NCI-H2029 treated with DMSO at 0.1 percent for 48 hours (cell line): ENCODE data around the gene TTLL9.

Experiments
- DNase-seq: peaks from one replicate; lab custom pipeline; 2025; lab: John Stamatoyannopoulos, UW

Gene TTLL9

DNA sequence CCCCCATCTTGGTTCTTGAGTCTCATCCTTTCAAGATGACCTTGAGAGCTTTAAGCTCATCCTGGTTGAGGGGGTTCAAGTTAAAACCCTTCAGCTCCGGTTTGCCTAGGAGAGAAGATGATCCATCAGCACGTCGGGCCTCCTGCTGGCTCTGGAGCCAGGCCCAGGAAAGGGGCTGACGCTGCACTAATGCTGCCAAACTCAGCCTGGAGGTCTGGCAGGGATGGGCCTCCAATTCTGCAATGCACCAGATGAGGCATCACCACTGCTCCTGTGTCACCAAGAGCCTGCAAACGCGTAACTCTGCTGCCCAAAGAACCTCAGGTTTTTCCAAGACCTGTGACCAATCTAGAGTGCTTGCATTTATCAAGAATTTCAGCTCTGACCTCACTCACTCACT is 75.4 kb downstream of the TTLL9 start:
- no peak for DNase-seq

DNA sequence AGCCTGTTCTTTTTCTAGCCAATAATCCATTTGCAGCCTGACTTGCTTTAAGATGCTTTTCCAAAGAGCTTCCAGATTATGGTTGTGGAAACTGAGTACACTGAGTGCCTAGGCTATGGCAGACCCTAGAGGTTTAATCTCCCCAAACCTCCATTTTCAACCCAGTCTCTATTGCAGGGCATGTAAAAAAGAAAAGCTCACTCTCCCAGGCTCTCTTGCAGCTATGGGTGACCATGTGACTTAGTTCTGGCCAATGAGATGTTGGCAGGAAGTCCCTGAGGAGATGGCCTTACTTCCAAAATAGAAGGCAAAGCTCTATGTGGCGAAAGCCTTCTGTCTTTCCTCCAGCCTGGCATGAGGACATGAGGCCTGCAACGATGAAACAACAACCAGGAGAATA is 77.6 kb downstream of the TTLL9 start:
- no peak for DNase-seq

DNA sequence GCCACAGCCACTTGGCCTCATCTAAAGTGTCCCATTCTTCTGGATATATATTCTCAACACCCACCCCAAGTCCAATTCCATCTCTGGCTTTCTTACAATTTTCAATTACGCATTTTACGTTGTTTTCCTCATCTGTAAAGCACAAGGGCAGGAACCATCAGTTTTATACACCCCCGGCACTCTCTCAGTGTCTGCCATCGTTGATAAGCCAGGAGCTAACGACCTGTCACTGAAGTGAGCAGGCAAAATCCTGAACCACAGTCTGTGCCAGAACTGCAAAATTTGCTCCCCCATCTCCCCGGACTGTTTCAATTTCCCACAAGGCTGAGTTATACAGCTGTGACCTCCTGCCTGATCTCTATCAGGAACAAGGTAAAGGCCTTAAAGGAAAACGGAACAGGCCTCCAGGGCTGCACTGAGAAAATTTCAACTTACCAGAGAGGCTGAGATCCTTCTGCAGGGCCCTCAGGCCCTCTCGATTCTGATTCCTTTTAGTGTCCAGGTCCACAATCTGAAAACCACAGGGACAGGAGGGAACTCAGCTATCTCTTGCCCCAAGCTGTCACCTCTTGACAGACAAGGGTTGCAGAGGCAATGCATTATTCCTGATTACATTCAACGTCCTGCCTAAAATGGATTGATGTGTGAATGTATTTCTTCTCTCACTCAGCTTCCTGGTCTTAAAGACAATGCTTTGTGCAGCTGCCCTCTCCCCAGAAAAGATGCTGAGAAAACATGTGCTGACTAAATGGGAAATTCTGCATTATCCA is 79.6 kb downstream of the TTLL9 start:
- DNase-seq: no peak

DNA sequence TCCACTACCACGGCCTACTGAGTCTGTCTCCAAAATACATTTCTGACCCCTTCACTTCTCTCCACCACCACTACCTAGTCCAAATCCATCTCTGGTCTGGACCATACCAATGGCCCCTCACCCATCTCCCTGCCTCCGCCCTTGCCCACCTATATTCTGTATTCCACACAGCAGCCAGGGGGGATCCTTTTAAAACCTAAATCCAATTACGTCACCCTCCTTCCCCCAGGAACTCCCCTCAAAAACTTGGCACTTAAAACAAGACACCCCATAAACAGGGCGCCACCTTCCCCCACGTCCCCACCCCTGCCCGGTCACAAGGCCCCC is 80.7 kb downstream of the TTLL9 start:
- DNase-seq: no peak

DNA sequence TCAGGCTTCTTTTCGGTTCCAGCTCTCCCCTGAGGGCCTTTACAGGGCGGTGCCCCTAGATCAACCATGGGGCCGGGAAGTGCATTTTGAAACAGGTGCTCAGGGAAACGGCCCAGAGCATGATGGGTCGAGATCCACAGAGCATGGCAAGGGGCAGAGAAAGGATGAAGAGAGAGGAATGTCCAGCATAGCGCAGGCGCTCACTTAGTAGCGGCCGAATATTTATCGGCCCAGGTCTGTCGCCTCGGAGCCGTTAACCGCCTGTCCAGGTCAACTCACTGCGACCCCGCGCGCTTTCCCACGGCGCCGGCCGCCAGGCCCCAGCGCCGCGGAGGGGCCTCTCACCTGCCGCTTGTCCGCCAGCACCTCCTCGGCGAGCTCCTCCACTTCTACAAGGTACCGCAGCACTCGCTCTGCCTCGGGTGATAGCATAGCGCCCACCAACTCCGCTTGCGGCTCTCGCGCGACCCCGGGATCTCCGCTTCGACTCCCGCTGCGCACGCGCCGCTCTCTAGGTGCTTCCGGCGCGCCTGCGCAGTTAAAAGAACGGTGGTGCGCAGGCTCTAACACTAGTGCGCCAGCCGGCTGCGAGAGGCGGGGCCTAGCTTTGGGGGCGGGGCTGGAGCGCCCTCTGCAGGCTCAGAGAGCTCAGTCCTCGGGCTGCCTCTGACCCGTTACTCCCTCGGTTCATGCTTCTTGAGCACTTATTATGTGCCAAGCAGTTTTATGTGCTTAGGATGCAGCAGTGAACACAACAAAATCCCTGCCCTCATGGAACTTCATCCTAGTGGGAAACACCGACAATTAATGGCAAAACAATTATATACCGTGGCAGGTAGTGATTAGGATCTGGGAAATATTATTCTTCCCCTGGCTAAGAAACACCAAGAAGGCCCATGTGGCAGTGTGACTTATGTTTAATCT is 81.4 kb downstream of the TTLL9 start, which contains the start of gene PDRG1:
TSS of gene PDRG1 (minus strand) at position 517 of the 924 bp plus-strand sequence. CDS start at position 432, 85 bp downstream.
- DNase-seq: peak; percentile 92

DNA sequence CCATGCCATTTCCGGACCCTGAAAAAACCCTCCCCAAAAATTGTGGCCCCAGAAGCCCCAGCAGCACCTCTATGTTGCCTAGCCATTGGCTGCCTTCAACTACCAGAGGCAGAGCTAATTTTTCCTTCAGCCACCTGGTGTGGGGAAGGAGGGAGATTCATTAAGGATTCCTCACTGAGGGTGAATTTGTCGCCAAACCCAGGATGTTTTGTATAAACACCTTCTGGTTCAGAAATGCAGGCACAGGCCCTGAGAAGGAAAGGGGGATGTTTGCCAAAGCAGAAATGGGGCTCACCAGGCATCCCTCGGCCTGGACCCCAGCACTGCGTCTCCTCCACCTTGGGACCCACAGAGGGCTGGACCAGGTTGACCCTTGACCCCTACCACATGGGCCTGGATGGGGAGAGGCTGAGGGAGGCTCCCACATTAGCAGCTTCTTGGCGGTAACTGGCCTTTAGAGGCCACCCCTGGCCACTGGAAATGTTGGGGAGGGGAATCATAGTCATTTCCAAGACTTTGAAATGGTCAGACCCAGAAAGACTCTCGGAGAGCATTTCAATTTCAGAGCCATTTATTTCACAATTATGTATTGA is 83.2 kb downstream of the TTLL9 start:
- no peak for DNase-seq

DNA sequence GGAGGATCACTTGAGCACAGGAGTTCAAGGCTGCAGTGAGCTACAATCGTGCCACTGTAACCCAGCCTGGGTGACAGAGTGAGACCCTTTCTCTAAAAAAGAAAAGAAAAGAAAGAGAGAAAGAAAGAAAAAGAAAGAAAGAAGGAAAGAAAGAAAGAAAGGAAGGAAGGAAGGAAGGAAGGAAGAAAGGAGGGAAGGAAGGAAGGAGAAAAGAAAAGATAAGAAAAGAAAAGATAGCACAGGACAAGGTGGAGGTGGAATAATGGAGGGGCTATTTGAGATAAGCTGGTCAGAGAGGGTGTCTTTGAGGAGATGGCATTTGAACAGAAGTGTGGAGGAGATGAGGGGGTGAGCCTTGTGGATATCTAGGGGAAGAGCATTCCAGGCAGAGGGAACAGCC is 84.1 kb downstream of the TTLL9 start:
- no peak for DNase-seq

DNA sequence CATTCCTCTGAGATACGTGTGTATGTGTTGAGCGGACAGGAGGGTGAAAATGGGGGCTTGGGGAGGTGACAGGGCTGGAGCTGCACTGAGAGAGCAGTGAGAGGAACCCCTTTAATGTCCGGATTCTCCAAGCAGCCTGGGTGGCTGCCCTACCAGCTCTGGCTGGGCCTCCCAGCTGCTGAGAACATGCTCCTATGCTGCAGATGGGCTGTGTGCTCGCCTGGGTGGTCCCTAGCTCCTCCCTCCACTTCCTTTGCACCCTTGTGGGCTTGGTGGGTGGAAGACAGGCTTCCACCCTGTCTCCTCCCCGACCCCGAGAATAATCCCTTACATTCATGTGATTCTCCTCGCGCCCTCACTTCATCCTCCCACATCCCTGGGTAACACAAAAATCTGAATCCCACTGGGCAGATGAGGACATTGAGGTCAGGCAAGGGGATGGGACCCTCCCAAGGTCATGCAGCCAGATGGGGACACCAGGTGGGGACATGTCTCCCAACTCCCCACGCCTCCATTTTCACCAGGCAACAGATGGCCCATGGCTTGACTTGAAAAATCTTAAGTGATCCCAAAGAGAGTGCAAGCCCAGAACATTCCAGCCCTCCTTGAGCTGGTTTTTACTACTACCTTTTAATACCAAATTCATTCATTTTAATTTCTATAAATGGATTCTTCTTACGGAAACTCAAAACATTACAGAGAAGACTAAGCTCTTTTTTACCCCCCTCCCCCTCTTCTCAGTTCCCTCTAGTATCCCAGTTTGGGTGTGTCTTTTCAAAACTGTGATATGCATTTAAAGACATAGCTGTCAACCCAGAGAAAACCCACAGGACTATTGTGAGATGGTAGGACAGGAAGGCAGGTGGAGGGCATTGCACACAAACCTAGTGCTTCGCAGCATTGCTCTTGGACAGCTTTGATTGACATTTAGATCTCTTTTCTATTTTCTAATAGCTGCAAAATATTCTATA is 86.4 kb downstream of the TTLL9 start:
- DNase-seq: no peak

DNA sequence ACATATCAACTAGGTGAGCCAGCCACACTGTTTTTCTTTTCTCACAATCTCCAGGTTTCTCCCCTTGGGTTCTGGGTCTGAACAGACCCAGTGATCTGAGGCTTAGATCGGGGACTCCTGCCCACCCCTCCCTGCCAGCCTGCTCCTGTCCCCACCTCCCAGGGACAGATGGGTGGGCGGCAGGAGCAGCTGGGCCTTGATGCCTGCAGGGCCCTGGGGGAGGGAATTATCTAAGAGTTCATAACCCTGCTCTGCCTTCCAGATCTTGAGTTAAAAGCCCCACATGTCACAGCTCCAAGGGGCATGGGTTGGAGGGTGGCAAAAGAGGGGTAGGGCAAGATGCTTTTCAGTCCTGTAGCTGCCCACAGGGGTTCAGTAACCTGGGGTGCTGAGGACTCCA is 92.3 kb downstream of the TTLL9 start:
- no peak for DNase-seq

DNA sequence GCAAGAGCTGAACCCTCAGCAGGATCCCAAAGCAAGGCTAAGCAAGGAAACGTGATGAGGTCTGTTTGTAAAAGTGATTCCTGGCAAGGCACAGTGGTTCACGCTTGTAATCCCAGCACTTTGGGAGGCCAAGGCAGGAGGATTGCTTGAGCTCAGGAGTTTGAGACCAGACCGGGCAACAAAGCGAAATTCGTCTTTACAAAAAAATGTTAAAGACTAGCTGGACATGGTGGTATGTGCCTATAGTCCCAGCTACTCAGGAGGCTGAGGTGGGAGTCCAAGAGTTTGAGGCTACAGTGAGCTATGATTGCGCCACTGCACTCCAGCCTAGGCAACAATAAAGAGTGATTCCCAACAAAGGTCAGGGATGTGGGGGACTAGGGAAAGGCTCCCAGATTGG is 93.5 kb downstream of the TTLL9 start:
- DNase-seq: no peak

DNA sequence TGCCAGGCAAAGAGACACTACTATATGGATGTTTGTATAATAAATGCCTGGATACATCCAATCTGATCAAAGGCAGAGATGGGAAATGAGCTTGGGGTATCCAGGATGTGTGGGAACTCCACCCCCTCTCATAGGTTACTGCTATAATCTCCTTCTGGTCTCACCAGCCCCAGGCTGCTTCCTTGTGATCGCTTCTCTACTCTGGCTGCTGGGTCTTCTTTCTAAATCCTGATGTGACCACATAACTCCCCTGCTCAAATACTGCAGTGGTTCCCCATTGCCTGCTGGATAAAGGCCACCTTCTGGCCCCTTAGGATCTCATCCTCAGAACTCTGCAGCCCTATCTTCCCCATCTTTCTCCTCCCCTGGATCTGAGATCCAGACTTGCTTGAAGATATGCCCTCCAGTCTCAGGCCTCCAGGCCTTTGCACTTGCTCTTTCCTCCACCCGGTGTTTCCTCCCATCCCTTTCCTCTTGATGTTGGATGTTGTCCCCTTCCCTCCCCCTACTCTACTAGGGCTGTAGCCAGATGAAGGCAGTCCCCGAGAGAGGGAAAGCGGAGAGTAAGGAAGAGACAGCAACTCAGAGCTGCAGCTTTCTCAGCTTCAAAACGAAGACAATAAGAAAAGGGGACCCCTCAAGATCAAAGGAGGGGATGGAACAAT is 96.7 kb downstream of the TTLL9 start:
- no peak for DNase-seq

DNA sequence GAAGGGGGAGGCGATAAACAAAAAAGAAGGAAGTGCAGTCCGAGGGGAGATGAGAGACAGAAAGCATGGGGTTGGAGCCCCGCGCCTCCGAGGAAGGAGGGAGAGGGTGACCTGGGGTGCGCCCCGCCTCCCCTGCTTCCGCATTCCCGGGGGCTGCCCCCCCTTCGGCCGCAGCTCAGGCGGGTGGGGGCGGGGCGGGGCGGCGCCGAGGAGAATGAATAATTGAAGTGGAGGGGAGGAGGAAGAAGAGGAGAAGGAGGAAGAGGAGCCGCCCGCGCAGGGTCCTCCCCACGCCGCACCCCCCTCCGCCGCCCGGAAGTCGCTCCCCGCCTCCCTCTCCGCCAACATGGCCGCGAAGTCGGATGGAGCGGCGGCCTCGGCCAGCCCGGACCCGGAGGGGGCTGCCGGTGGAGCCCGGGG is 97.4 kb downstream of the TTLL9 start, which contains the start of gene XKR7:
TSS of gene XKR7 (plus strand) at position 322 of the 420 bp plus-strand sequence. CDS start at position 347, 25 bp downstream.
- DNase-seq: peak; percentile 43

DNA sequence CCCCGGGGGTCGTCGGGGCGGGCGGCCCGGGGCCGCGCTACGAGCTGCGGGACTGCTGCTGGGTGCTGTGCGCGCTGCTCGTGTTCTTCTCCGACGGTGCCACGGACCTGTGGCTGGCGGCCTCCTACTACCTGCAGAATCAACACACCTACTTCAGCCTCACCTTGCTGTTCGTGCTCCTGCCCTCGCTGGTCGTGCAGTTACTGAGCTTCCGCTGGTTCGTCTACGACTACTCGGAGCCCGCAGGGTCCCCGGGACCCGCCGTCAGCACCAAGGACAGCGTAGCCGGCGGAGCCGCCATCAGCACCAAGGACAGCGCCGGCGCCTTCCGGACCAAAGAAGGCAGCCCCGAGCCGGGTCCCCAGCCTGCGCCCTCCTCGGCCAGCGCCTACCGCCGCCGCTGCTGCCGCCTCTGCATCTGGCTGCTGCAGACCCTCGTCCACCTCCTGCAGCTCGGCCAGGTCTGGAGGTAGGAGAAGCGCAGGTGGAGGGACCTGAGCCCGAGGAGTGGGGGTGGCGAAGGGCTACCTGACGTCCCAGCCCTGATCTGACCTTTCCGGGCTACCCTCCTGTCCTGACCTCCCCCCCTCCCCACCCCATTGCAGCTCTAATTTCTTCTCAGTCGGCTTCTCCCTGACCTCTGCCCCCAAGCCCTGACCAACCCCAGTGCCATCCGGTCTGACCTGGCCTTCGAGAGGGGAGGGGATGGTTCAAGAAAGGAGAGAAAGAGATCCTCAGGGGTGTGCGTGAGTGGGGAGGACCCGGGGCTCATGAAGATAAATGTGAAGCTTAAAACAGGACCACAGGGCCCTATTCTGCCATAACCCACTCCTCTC is 98.1 kb downstream of the TTLL9 start:
- no peak for DNase-seq

DNA sequence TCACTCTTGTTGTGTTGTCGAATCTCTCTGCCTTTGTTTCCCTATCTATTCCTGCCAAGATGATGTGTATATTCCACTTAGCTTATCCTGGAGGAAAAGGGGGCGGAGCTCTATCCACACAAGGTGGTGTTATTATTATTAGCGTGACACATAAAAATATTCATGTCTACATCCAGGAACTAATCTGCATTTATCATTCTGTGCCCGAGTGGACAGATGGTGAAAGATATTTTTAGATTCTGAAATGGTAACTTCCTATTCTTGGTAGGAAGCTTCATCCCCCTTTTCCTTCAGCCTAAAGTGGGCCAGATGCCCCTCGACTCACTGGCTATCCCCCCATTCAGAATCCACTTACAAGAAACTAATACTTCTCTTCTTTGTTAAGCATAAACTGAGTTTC is 99.6 kb downstream of the TTLL9 start:
- DNase-seq: no peak

DNA sequence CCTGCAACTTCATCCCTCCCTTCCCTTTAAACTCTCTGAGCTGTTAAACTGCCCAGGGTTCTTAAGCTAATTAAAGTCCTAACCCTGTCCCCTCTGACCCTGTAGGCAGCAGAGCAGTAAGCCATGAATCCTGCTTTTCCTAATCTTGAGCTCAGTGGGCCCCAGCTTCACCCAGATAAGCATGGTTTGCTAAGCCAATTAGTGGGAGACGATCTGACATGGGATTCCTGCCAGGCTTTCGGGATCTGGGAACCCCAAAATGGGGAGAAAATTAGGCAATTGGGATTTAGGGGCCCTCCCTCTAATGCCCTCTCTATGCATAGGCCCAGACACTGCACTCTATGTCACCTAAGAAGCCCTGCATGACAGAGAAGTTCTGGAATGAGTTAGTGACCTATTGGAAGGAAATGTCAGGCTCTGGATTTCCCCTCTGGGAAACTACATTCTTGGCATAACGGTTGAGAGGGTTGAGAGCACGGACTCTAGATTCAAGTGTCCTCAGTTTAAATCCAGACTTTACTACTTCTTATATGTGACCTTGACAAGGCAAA is 102.1 kb downstream of the TTLL9 start:
- no peak for DNase-seq

DNA sequence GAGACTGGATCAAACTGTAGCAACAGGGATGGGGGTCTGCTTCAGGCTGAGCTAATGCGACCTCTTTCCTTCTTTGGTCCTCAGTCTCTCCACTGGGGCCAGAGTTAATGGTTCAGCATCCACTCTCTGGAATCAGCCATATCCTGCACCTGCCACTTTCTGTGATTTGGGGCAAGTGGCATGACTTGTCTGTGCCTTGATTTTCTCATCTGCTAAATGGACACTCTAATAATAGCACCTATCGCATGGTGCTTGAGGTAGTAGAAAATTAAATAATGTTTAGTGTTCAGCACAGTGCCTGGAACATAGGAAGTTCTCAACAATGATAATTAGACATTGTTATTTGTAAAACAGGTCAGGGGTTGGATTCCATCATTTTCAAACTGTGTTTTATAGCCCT is 103.9 kb downstream of the TTLL9 start:
- no peak for DNase-seq

DNA sequence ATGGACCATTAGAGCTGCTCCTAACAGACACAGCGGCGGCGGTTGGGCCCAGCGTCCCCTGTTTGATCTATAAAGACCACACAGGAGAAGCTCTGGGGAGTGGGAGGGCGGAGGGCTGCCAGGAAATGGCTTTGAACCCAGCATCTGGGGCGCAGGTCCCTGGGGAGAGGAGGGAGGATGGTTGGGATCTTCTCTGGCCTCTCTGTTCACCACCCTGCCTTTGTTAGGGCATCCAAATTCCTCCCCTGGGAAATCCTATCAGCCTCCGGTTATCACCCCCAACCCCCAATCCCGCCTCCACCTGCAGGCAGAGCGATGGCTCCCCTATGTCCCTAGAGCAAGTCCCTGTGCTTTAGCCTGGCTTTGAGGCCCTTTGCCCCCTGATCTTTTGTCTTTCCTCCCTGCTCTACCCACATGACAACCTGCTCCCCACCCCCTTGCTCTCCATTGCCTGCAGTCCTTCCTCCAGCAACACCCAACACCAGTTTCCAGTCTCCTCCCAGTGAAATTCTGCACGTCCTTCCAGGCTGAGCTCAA is 104.6 kb downstream of the TTLL9 start:
- DNase-seq: no peak

DNA sequence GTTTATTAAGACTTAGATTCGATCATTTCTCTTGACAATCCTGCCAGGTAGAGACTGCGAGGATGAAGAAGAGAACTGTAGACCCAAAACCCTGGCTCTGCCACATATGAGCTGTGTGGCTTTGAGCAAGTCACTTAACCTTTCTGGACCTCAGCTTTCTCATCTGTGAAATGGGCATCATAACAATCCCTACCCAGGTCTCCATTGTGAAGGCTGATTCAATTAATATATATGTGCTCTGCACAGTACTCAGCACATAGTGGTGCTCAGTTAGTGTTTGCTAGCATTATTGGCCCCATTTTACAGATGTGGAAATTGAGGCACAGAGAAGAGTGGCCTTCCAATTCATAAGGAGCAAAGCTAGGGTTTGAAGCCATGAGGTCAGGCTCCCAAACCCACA is 105.4 kb downstream of the TTLL9 start:
- DNase-seq: no peak

DNA sequence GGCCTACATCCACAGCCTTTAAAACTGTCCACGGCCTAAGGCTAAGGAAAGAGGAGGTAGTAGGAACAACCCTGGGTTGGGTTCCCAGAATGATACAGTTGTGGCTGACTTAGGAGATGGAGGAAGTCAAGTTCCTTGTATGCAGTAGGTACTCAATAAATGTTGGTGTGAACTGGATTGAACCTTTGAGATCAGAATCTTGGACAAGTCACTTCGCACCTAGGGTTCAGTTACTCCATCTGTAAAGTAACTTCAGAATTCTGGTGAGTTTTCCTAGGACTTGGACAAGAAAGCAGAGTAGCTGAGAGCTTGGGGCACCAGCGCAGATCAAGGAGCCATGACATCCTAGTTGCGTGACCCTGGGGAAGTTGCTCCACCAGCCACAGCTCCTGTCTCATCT is 106.6 kb downstream of the TTLL9 start:
- DNase-seq: no peak
